ENCODE data around the gene EIF4G1.

The EIF4G1 gene

GRCh38 chr3:184368586-184369183 lies 54.3 kb downstream of the EIF4G1 start:
- H3K4me1 ChIP-seq (ENCODE audit: control insufficient read depth, insufficient read depth, low read length) = peaks cover 3% of the 10 kb centered on the region
- H3K4me3 ChIP-seq (ENCODE audit: insufficient read depth, low read depth, low read length) = no peak overlapping the region
- WGBS, 2 experiments = 93 to 96% methylated on average over 3 of the region's 3 CpGs
- no peak overlapping the region for H3K27ac ChIP-seq (ENCODE audit: insufficient read depth, low read depth, low read length, poor library complexity, severe bottlenecking)
- H3K27me3 ChIP-seq (ENCODE audit: control insufficient read depth, insufficient read depth, low read length, poor library complexity, severe bottlenecking) = no peaks in the 10 kb centered on the region
- no peaks in the 10 kb centered on the region for H3K9me3 ChIP-seq (ENCODE audit: control insufficient read depth, low read length)
- peaks cover 40% of the 10 kb centered on the region for H3K36me3 ChIP-seq (ENCODE audit: control insufficient read depth, insufficient read depth, low read length)

GRCh38 chr3:184371570-184372018 lies 57.2 kb downstream of the EIF4G1 start:
- no peaks in the 10 kb centered on the region for H3K27me3 ChIP-seq (ENCODE audit: control insufficient read depth, insufficient read depth, low read length, poor library complexity, severe bottlenecking)
- 50 to 58% methylated on average over 5 of the region's 5 CpGs for WGBS, 2 experiments

GRCh38 chr3:184372296-184372821 lies 58.0 kb downstream of the EIF4G1 start:
- Histone ChIP-seq H3K27ac (ENCODE audit: insufficient read depth, low read depth, low read length, poor library complexity, severe bottlenecking) (no peak overlapping the region), H3K27me3 (ENCODE audit: control insufficient read depth, insufficient read depth, low read length, poor library complexity, severe bottlenecking) (no peaks in the 10 kb centered on the region), H3K9me3 (ENCODE audit: control insufficient read depth, low read length) (no peaks in the 10 kb centered on the region), H3K36me3 (ENCODE audit: control insufficient read depth, insufficient read depth, low read length) (peaks cover 21% of the 10 kb centered on the region), H3K4me3 (ENCODE audit: insufficient read depth, low read depth, low read length) (no peak overlapping the region), H3K4me1 (ENCODE audit: control insufficient read depth, insufficient read depth, low read length) (peaks cover 6% of the 10 kb centered on the region)
- 86 to 91% methylated on average over 8 of the region's 8 CpGs for WGBS, 2 experiments

More at GRCh38 chr3:184371570-184372018, 57.2 kb downstream of the EIF4G1 start:
- no peak overlapping the region for H3K4me3 ChIP-seq (ENCODE audit: insufficient read depth, low read depth, low read length)
- H3K36me3 ChIP-seq (ENCODE audit: control insufficient read depth, insufficient read depth, low read length) = peaks cover 29% of the 10 kb centered on the region
- no peaks in the 10 kb centered on the region for H3K9me3 ChIP-seq (ENCODE audit: control insufficient read depth, low read length)
- H3K4me1 ChIP-seq (ENCODE audit: control insufficient read depth, insufficient read depth, low read length) = peaks cover 3% of the 10 kb centered on the region
- no peak overlapping the region for H3K27ac ChIP-seq (ENCODE audit: insufficient read depth, low read depth, low read length, poor library complexity, severe bottlenecking)

- Histone ChIP-seq H3K27ac (ENCODE audit: insufficient read depth, low read depth, low read length, poor library complexity, severe bottlenecking) (no peak overlapping the region), H3K4me3 (ENCODE audit: insufficient read depth, low read depth, low read length) (no peak overlapping the region), H3K4me1 (ENCODE audit: control insufficient read depth, insufficient read depth, low read length) (peaks cover 11% of the 10 kb centered on the region), H3K36me3 (ENCODE audit: control insufficient read depth, insufficient read depth, low read length) (peaks cover 17% of the 10 kb centered on the region), H3K27me3 (ENCODE audit: control insufficient read depth, insufficient read depth, low read length, poor library complexity, severe bottlenecking) (no peaks in the 10 kb centered on the region), H3K9me3 (ENCODE audit: control insufficient read depth, low read length) (no peaks in the 10 kb centered on the region)
- 87 to 91% methylated on average over 5 of the region's 5 CpGs for WGBS, 2 experiments
These were observed 58.5 kb downstream of the EIF4G1 start for GRCh38 chr3:184372911-184373310.

- H3K27ac ChIP-seq (ENCODE audit: insufficient read depth, low read depth, low read length, poor library complexity, severe bottlenecking) = no peak overlapping the region
- no peaks in the 10 kb centered on the region for H3K27me3 ChIP-seq (ENCODE audit: control insufficient read depth, insufficient read depth, low read length, poor library complexity, severe bottlenecking)
- WGBS, 2 experiments = 93 to 94% methylated on average over 6 of the region's 6 CpGs
- H3K36me3 ChIP-seq (ENCODE audit: control insufficient read depth, insufficient read depth, low read length) = peaks cover 12% of the 10 kb centered on the region
- peaks cover 17% of the 10 kb centered on the region for H3K4me1 ChIP-seq (ENCODE audit: control insufficient read depth, insufficient read depth, low read length)
- H3K9me3 ChIP-seq (ENCODE audit: control insufficient read depth, low read length) = no peaks in the 10 kb centered on the region
- no peak overlapping the region for H3K4me3 ChIP-seq (ENCODE audit: insufficient read depth, low read depth, low read length)
These were observed 59.0 kb downstream of the EIF4G1 start for GRCh38 chr3:184373422-184373821.

GRCh38 chr3:184375747-184376461 lies 61.5 kb downstream of the EIF4G1 start:
- WGBS, 2 experiments = 88% methylated on average over 12 of the region's 12 CpGs
- Histone ChIP-seq H3K4me1 (ENCODE audit: control insufficient read depth, insufficient read depth, low read length) (peaks cover 31% of the 10 kb centered on the region), H3K9me3 (ENCODE audit: control insufficient read depth, low read length) (no peaks in the 10 kb centered on the region), H3K36me3 (ENCODE audit: control insufficient read depth, insufficient read depth, low read length) (no peaks in the 10 kb centered on the region), H3K27ac (ENCODE audit: insufficient read depth, low read depth, low read length, poor library complexity, severe bottlenecking) (no peak overlapping the region), H3K4me3 (ENCODE audit: insufficient read depth, low read depth, low read length) (no peak overlapping the region), H3K27me3 (ENCODE audit: control insufficient read depth, insufficient read depth, low read length, poor library complexity, severe bottlenecking) (peaks cover 13% of the 10 kb centered on the region)

GRCh38 chr3:184377374-184377773 lies 63.0 kb downstream of the EIF4G1 start:
- H3K9me3 ChIP-seq (ENCODE audit: control insufficient read depth, low read length) = no peaks in the 10 kb centered on the region
- no peak overlapping the region for H3K4me3 ChIP-seq (ENCODE audit: insufficient read depth, low read depth, low read length)
- peaks cover 29% of the 10 kb centered on the region for H3K4me1 ChIP-seq (ENCODE audit: control insufficient read depth, insufficient read depth, low read length)
- no peak overlapping the region for H3K27ac ChIP-seq (ENCODE audit: insufficient read depth, low read depth, low read length, poor library complexity, severe bottlenecking)
- peaks cover 28% of the 10 kb centered on the region for H3K27me3 ChIP-seq (ENCODE audit: control insufficient read depth, insufficient read depth, low read length, poor library complexity, severe bottlenecking)
- WGBS, 2 experiments = 76 to 81% methylated on average over 5 of the region's 5 CpGs
- H3K36me3 ChIP-seq (ENCODE audit: control insufficient read depth, insufficient read depth, low read length) = no peaks in the 10 kb centered on the region

- 33 to 34% methylated on average over 7 of the region's 7 CpGs for whole genome bisulfite sequencing, 2 experiments
- Histone ChIP-seq H3K4me1 (ENCODE audit: control insufficient read depth, insufficient read depth, low read length) (peaks cover 29% of the 10 kb centered on the region), H3K27ac (ENCODE audit: insufficient read depth, low read depth, low read length, poor library complexity, severe bottlenecking) (no peak within 1 kb of the TSS)
These were observed 63.6 kb downstream of the EIF4G1 start, which contains the start of gene THPO for GRCh38 chr3:184377882-184378445. TSS of gene THPO (minus strand) at chr3:184378207. CDS start at chr3:184376259, 1,948 bp downstream.

GRCh38 chr3:184378651-184379357 lies 64.4 kb downstream of the EIF4G1 start:
- Histone ChIP-seq H3K36me3 (ENCODE audit: control insufficient read depth, insufficient read depth, low read length) (no peaks in the 10 kb centered on the region), H3K4me1 (ENCODE audit: control insufficient read depth, insufficient read depth, low read length) (peaks cover 29% of the 10 kb centered on the region), H3K4me3 (ENCODE audit: insufficient read depth, low read depth, low read length) (no peak overlapping the region), H3K9me3 (ENCODE audit: control insufficient read depth, low read length) (no peaks in the 10 kb centered on the region), H3K27ac (ENCODE audit: insufficient read depth, low read depth, low read length, poor library complexity, severe bottlenecking) (no peak overlapping the region), H3K27me3 (ENCODE audit: control insufficient read depth, insufficient read depth, low read length, poor library complexity, severe bottlenecking) (peaks cover 35% of the 10 kb centered on the region)
- 80 to 83% methylated on average over 10 of the region's 10 CpGs for WGBS, 2 experiments

More at GRCh38 chr3:184377882-184378445, 63.6 kb downstream of the EIF4G1 start, which contains the start of gene THPO:
- Histone ChIP-seq H3K36me3 (ENCODE audit: control insufficient read depth, insufficient read depth, low read length) (no peaks in the 10 kb centered on the region), H3K4me3 (ENCODE audit: insufficient read depth, low read depth, low read length) (no peak within 1 kb of the TSS), H3K27me3 (ENCODE audit: control insufficient read depth, insufficient read depth, low read length, poor library complexity, severe bottlenecking) (peaks cover 34% of the 10 kb centered on the region), H3K9me3 (ENCODE audit: control insufficient read depth, low read length) (no peaks in the 10 kb centered on the region)

All from ectodermal cell (in vitro differentiated cells).